ENCODE data around the gene AADAT.
"Not testable (repeated sequence)": the region's sequence is repeated elsewhere in the genome, so short reads cannot be mapped to it uniquely, and the experiment has no call there.

The AADAT gene

DNA sequence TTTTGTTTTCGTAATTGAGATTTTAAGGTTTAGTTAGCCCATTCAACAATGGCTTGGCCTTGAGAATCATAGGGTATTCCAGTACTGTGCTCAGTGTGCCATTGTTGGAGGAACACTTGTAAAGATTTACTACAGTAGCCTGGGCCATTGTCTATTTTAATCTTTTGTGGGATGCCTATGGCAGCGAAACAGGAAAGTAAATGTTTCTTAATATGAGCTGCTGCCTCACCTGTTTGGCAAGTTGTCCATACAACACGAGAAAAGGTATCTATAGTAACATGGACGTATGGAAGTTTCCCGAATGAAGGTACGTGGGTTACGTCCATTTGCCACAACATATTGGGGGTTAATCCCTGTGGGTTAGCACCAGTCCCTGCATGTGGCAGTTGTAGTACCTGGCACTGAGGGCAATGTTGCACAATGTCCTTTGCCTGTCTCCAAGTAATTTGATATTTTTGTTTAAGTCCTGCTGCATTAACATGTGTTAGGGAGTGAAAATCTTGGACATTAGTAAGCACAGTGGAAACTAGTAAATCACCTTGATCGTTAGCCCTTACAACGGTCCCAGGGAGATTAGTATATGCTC is 38.6 kb upstream of the AADAT start:
- POLR2A ChIA-PET: no interaction called here
- TF ChIP-seq CTBP1 (IDR thresholded peaks at IDR 0.05; ENCODE audit: borderline replicate concordance): no peak
- no peak for TF ChIP-seq BHLHE40 (IDR thresholded peaks at IDR 0.05; ENCODE audit: borderline replicate concordance)
- TF ChIP-seq, protein P1, sequence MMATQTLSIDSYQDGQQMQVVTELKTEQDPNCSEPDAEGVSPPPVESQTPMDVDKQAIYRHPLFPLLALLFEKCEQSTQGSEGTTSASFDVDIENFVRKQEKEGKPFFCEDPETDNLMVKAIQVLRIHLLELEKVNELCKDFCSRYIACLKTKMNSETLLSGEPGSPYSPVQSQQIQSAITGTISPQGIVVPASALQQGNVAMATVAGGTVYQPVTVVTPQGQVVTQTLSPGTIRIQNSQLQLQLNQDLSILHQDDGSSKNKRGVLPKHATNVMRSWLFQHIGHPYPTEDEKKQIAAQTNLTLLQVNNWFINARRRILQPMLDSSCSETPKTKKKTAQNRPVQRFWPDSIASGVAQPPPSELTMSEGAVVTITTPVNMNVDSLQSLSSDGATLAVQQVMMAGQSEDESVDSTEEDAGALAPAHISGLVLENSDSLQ (IDR thresholded peaks at IDR 0.05): no peak
- TF ChIP-seq FOXK2 (IDR thresholded peaks at IDR 0.05): no peak
- TF ChIP-seq SP1 (IDR thresholded peaks at IDR 0.05): no peak
- TF ChIP-seq ARNT (IDR thresholded peaks at IDR 0.05): no peak
- TF ChIP-seq ELF4 (IDR thresholded peaks at IDR 0.05): no peak
- no peak for TF ChIP-seq HDGF (IDR thresholded peaks at IDR 0.05; ENCODE audit: borderline replicate concordance)
- TF ChIP-seq L3MBTL2 (conservative IDR thresholded peaks at IDR 0.05): no peak
- TF ChIP-seq ZNF384 (IDR thresholded peaks at IDR 0.05): no peak
- no peak for TF ChIP-seq NFRKB (IDR thresholded peaks at IDR 0.05)
- TF ChIP-seq SUZ12 (IDR thresholded peaks at IDR 0.05): no peak
- no peak for TF ChIP-seq FOXM1 (IDR thresholded peaks at IDR 0.05; ENCODE audit: borderline replicate concordance)
- TF ChIP-seq LEF1 (IDR thresholded peaks at IDR 0.05; ENCODE audit: borderline replicate concordance): no peak
- TF ChIP-seq FOXA1 (IDR thresholded peaks at IDR 0.05): no peak
- TF ChIP-seq TARDBP (IDR thresholded peaks at IDR 0.05): no peak
- CTCF ChIA-PET: no interaction called here
- DNase-seq (ENCODE audit: extremely low spot score): no peak

DNA sequence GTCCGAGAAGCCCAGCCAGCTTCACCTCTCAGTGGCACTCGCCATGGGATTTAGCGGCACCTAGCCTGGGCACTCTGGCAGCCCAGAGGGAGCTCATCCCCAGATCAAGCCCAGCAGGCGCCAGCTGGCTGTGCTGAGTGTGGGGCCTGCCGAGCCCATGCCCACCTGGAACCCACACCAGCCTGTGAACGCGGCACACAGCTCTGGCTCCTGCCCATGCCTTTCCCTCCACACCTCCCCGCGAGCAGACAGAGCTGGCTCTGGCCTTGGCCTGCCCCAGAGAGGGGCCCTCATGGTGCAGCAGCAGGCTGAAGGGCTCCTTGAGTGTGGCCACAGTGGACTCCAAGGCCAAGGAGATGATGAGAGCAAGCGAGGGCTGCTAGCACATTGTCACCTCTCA is 38.0 kb upstream of the AADAT start:
- CTCF ChIA-PET: no interaction called here
- POLR2A ChIA-PET: no interaction called here

DNA sequence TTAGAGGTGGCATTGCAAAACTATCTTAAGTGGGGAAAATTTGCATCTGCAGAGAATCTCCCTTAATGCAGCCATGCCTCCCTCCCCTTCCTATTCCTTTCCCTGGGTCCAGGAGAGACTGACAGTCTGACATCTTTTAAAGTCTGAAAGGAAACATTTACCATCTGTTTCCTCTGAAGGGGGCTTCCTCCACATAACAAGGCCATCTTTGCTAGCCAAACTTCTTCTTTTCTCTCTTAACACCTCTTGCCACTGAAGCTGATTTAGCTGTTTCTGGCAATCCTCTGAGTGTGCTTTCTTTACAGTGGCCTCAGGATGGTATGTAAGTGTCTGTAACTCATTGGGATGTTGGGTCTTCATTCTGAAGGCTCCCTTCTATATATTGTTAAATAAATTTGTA is 34.6 kb upstream of the AADAT start:
- ChIA-PET POLR2A (no interaction called here), CTCF (no interaction called here)
- no peak for TF ChIP-seq L3MBTL2 (conservative IDR thresholded peaks at IDR 0.05)
- TF ChIP-seq NFRKB (IDR thresholded peaks at IDR 0.05): no peak
- no peak for TF ChIP-seq FOXM1 (IDR thresholded peaks at IDR 0.05; ENCODE audit: borderline replicate concordance)
- TF ChIP-seq, protein P1 (IDR thresholded peaks at IDR 0.05): no peak
- TF ChIP-seq ZNF384 (IDR thresholded peaks at IDR 0.05): no peak
- no peak for TF ChIP-seq HDGF (IDR thresholded peaks at IDR 0.05; ENCODE audit: borderline replicate concordance)
- TF ChIP-seq FOXK2 (IDR thresholded peaks at IDR 0.05): no peak
- TF ChIP-seq LEF1 (IDR thresholded peaks at IDR 0.05; ENCODE audit: borderline replicate concordance): no peak
- TF ChIP-seq SP1 (IDR thresholded peaks at IDR 0.05): no peak
- TF ChIP-seq SUZ12 (IDR thresholded peaks at IDR 0.05): no peak
- no peak for TF ChIP-seq FOXA1 (IDR thresholded peaks at IDR 0.05)
- TF ChIP-seq ELF4 (IDR thresholded peaks at IDR 0.05): no peak
- no peak for TF ChIP-seq BHLHE40 (IDR thresholded peaks at IDR 0.05; ENCODE audit: borderline replicate concordance)
- no peak for TF ChIP-seq TARDBP (IDR thresholded peaks at IDR 0.05)
- TF ChIP-seq ARNT (IDR thresholded peaks at IDR 0.05): no peak
- no peak for TF ChIP-seq CTBP1 (IDR thresholded peaks at IDR 0.05; ENCODE audit: borderline replicate concordance)
- DNase-seq (ENCODE audit: extremely low spot score): no peak

More for the DNA sequence above, 38.0 kb upstream of the AADAT start:
- TF ChIP-seq ARNT (IDR thresholded peaks at IDR 0.05) (no peak), SUZ12 (IDR thresholded peaks at IDR 0.05) (no peak), ELF4 (IDR thresholded peaks at IDR 0.05) (no peak), LEF1 (IDR thresholded peaks at IDR 0.05; ENCODE audit: borderline replicate concordance) (no peak), BHLHE40 (IDR thresholded peaks at IDR 0.05; ENCODE audit: borderline replicate concordance) (no peak), HDGF (IDR thresholded peaks at IDR 0.05; ENCODE audit: borderline replicate concordance) (no peak), L3MBTL2 (conservative IDR thresholded peaks at IDR 0.05) (no peak), TARDBP (IDR thresholded peaks at IDR 0.05) (no peak), FOXA1 (IDR thresholded peaks at IDR 0.05) (no peak), CTBP1 (IDR thresholded peaks at IDR 0.05; ENCODE audit: borderline replicate concordance) (no peak), FOXM1 (IDR thresholded peaks at IDR 0.05; ENCODE audit: borderline replicate concordance) (no peak), FOXK2 (IDR thresholded peaks at IDR 0.05) (no peak), SP1 (IDR thresholded peaks at IDR 0.05) (no peak)
- TF ChIP-seq, protein P1 (IDR thresholded peaks at IDR 0.05): no peak
- no peak for DNase-seq (ENCODE audit: extremely low spot score)

DNA sequence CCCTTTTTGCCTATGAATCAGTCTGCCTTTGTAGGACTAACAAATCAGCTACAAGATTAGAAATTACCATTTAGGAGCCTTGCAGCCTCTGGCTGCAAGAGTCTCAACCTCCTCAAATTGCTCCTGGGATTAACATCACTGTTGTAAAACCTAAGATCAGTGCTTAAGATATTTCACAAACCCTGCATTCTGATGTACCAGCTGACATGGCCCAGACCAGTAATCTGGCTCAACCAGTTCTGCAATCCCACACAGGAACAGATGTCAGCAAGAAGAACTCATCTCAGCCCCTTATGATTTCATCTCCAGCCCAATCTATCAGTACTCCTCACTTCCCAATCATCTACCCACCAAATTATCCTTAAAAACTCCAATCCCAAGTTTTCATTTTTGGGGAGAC is 32.5 kb upstream of the AADAT start:
- CTCF ChIA-PET: no interaction called here
- TF ChIP-seq NFRKB (IDR thresholded peaks at IDR 0.05) (no peak), CTBP1 (IDR thresholded peaks at IDR 0.05; ENCODE audit: borderline replicate concordance) (no peak), SUZ12 (IDR thresholded peaks at IDR 0.05) (no peak), L3MBTL2 (conservative IDR thresholded peaks at IDR 0.05) (no peak), LEF1 (IDR thresholded peaks at IDR 0.05; ENCODE audit: borderline replicate concordance) (no peak), ELF4 (IDR thresholded peaks at IDR 0.05) (no peak), SP1 (IDR thresholded peaks at IDR 0.05) (no peak), FOXM1 (IDR thresholded peaks at IDR 0.05; ENCODE audit: borderline replicate concordance) (no peak), FOXK2 (IDR thresholded peaks at IDR 0.05) (no peak), BHLHE40 (IDR thresholded peaks at IDR 0.05; ENCODE audit: borderline replicate concordance) (no peak), HDGF (IDR thresholded peaks at IDR 0.05; ENCODE audit: borderline replicate concordance) (no peak), ARNT (IDR thresholded peaks at IDR 0.05) (no peak), TARDBP (IDR thresholded peaks at IDR 0.05) (no peak), FOXA1 (IDR thresholded peaks at IDR 0.05) (no peak), ZNF384 (IDR thresholded peaks at IDR 0.05) (no peak)
- TF ChIP-seq, protein P1 (IDR thresholded peaks at IDR 0.05): no peak
- POLR2A ChIA-PET: no interaction called here
- no peak for DNase-seq (ENCODE audit: extremely low spot score)

DNA sequence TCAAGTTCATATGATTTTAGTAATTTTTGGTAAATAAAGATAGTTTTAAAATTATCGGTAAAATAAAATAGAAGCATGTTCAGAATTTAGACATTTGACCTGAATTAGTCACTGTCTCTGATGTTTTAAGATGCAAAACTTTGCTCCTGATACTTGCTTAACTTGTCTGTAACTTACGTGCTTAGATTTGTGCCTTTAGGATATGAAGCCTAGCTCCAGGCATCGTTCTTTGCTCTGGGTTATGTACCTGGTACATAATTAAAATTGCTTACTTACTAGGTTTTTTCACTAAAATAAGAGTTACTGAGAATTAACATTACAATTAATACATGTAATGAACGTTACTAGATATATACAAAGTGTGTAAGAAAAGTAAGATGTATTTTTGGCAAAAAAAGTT is 24.9 kb upstream of the AADAT start:
- POLR2A ChIA-PET: no interaction called here
- TF ChIP-seq, protein P1 (IDR thresholded peaks at IDR 0.05): no peak
- TF ChIP-seq SUZ12 (IDR thresholded peaks at IDR 0.05) (no peak), CTBP1 (IDR thresholded peaks at IDR 0.05; ENCODE audit: borderline replicate concordance) (no peak), LEF1 (IDR thresholded peaks at IDR 0.05; ENCODE audit: borderline replicate concordance) (no peak), HDGF (IDR thresholded peaks at IDR 0.05; ENCODE audit: borderline replicate concordance) (no peak), L3MBTL2 (conservative IDR thresholded peaks at IDR 0.05) (no peak), BHLHE40 (IDR thresholded peaks at IDR 0.05; ENCODE audit: borderline replicate concordance) (no peak), FOXM1 (IDR thresholded peaks at IDR 0.05; ENCODE audit: borderline replicate concordance) (no peak), NFRKB (IDR thresholded peaks at IDR 0.05) (no peak), FOXK2 (IDR thresholded peaks at IDR 0.05) (no peak)
- DNase-seq (ENCODE audit: extremely low spot score): no peak
- CTCF ChIA-PET: interaction anchor here (0.8 kb wide), 1 partner anchor 37 kb away, joined by 3 read pairs; no protein-coding TSS in a partner anchor

DNA sequence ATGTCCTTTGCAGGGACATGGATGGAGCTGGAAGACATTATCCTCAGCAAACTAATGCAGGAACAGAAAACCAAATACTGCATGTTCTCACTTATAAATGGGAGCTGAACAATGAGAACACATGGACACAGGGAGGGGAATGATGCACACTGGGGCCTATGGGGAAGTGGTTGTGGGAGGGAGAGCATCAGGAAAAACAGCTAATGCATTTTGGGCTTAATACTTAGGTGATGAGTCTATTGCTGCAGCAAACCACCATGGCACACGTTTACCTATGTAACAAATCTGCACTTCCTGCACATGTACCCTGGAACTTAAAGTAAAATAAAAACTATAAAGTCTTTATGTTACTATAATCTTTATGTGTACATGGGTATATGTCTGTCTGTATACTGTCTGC is 24.4 kb upstream of the AADAT start:
- DNase-seq (ENCODE audit: extremely low spot score); POLR2A ChIA-PET: not testable (repeated sequence)
- CTCF ChIA-PET: interaction anchor here (0.8 kb wide), 1 partner anchor 37 kb away, joined by 3 read pairs; no protein-coding TSS in a partner anchor

All from HEK293T (cell line).